GM21737 (cell line): Measurements from ENCODE around the gene CSTPP1.
"Not testable (repeated sequence)": the region's sequence is repeated elsewhere in the genome, so short reads cannot be mapped to it uniquely, and the experiment has no call there.

Source experiments
- ATAC-seq: cut with Tn5 transposase; IDR thresholded peaks from one replicate; pipeline ENCODE4 v1.9.1; 2021; ENCODE audit warnings: mild to moderate bottlenecking, moderate library complexity; ENCODE audit not compliant: unreplicated experiment

CSTPP1 gene

DNA sequence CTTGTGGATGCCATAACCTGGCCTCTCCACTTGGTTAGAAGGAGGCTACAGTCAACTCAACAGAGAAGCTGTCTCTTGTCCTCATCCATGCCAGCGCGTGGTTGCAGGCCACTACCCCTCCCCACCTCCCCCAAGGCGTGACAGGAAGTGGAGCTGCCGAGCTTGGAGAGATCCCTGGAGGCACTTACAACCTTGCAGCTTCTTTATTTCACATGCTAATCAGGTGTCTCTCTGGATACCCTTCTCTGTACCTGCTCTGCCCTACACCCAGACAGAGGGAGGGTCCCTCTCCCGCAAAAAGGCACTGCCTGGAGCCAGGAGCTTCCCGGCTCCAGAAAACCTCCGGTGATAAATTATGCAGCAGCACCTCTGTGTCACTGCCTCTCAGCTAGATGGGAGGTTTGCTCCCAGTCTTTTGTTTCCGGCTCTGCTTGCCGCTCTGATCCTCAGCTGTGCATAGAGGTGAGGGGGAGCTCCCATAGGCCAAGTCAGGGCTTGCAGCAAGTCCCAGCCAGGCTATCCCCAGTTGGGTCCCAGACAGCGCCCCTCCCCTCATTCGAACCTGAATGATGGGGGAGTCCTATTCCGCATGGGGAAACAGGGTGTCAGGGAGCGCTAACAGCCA, 23.9 kb upstream of the CSTPP1 start:
- ATAC-seq, result no peak

DNA sequence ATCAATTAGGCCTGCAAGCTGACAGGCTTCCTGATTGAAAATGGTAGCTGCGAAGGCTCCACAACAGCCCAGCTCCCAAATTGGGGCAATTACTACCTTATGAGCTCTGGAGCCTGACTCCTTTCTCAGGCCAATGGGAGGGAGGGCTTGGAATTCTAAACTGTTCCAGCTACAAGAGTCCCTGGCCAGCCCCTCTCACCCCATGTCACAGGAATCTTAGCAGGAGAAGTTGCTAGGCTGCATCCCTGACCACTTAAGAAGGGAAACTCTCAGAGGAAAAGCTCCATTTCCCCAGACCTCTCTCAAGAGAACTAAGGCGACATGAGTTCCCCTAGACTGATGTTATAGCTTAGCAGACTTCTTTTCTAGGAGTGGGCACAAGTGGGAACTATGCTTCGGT, 23.1 kb upstream of the CSTPP1 start:
- ATAC-seq, result no peak

DNA sequence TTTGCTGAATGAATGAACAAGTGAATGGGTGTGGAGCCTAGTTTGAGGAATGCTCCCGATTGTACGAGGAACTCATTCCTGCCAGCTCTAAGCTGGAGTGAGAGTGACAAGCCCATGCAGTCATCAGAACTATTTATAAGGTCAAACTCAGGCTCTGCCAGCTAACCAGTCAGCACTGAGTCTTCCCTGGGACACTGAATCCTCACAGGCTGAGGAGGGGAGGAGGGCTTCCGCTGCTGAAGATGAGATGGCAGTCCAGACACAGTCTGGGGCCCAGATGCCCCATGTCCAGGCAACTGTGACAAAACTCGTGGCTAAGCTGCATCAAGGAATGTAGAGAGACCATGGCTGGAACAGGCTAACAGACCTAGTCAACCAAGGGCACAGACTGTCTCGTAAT, 22.2 kb upstream of the CSTPP1 start:
- ATAC-seq, result no peak

DNA sequence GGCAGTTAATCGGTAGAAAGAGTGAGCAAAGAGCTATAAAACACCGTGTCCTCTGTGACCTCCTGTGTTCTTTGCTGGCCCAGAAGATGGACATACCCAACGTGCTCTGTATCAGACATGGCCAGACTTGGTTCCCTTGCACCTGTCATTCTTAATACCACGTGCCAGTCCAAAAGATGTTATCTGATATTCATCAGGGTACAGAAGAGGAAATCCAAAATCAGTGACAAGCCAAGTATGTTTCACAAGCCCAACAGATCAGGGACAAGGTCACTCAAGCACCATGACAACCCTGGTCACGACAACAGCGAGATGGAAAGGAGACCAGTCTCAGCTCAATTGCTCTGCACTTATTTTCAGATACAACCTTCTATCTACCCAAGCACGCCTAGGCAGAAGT, 21.7 kb upstream of the CSTPP1 start:
- ATAC-seq, result no peak

DNA sequence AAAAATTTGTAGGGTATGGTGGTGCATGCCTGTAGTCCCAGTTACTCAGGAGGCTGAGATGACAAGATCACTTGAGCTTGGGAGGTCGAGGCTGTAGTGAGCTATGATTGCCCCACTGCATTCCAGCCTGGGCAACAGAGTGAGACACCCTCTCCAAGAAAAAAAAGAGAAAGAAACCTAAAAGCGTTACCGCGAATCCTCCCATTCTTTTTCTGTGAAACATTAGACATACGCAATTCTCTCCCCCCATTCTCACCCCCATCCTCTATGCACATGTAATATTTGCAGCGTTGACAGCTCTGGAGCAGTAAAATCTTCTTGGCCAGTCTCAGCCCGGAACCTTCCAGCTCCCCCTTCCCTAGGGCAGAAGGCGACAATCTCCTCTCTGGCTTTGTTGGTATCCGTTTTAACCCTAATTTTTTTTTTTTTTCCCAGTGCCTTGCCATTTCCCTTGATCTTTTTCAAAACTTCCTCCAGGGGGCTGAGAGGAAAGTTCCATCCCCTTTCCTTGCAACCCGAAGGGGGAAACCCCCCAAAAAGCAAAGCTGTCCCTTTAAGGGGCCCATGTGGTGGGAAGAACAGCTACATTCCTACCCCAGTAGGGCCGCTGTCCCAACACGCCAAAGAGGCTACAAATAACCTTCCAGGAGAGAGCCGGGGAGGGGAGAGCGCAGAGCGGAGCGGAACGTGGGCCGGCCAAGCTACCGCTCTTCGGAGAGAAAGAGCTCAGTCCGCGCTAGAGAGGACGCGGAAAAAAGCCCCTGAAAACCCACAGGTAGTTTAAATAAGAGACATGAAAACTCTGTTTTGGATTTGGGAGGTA, 20.1 kb upstream of the CSTPP1 start:
- no peak for ATAC-seq

DNA sequence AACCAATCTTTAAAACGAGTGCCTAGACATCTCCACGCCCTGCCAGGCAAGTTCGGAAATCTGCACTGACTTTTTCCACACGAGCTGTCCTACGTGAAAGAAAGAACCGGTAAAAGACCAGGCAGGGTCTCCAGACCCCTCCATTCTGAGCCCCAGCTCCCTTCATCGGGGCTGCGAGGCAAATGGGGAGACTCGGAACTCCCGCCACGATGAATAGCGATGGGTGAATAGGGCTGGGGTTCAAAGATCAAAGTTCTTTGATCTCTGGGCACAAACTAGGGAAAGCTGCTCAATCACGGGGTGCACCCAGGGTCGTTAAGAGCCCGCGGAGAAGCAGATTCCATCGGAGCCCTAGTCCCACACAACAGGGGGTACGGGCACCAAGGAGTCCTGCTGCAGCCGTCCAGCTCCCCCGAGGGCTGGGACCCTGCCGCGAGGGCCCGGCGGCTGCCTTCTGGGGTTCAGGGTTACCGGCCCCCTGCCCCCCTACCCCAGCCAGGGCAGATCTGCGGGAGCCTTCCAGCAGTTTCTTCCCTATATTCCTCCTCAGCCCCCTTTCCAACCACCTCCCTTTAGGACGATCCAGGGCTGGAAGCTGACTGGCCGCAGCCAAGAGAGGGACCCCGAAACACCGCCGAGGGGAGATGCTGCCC, 19.3 kb upstream of the CSTPP1 start:
- ATAC-seq, result no peak

DNA sequence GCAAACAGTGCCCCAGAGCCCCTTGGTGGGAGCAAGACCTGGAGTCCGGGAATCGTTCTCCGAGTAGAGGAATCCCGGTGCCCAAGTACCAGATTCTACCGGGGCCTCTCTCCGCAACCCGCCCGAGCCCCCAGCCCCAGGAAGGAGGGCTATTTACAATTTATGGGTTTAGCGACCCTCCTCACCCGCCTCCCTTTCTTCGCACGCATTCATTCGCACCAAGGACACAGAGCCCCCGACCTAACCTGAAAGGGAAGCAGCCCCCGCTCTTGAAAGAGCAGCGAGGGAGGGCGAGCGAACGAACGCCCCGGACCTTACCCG, 18.8 kb upstream of the CSTPP1 start:
- no peak for ATAC-seq

DNA sequence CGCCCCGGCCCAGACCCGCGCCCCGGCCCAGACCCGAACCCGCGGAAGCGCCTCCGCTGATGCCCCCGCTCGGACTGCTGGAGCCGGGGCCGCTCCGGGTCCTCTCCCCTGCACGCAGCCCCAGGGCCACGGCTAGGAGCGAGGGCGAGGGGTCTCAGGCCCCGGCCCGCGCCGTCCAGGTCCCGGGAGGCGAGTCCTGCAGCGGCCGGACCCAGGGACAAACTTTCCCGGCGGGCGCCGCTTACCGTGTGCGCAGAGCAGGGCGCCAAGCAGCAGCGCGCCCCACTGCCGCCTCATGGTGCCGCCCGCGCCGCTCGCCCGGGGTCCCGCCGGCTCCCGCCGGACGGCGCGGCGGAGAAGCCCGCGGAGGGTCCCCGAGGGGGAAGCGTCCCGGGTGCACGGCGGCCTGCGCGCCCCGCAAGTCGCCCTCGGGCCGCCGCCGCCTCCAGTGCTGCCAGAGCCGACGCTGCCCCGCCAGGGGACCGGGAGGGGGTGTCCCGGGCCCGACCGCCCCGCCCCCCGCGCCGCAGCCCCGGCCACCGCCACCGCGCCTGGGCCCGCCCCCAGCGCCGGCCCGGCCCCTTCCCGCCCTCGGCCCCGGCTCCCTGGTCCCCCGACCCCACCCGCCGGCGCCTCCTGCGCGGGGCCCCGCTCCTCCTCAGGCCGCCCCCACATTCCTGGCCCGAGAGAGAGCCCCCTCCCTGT, 18.3 kb upstream of the CSTPP1 start, which contains the start of gene LRP4:
TSS of gene LRP4 (minus strand) at position 468 of the 705 bp plus-strand sequence. CDS start at position 297, 171 bp downstream.
- no peak for ATAC-seq

DNA sequence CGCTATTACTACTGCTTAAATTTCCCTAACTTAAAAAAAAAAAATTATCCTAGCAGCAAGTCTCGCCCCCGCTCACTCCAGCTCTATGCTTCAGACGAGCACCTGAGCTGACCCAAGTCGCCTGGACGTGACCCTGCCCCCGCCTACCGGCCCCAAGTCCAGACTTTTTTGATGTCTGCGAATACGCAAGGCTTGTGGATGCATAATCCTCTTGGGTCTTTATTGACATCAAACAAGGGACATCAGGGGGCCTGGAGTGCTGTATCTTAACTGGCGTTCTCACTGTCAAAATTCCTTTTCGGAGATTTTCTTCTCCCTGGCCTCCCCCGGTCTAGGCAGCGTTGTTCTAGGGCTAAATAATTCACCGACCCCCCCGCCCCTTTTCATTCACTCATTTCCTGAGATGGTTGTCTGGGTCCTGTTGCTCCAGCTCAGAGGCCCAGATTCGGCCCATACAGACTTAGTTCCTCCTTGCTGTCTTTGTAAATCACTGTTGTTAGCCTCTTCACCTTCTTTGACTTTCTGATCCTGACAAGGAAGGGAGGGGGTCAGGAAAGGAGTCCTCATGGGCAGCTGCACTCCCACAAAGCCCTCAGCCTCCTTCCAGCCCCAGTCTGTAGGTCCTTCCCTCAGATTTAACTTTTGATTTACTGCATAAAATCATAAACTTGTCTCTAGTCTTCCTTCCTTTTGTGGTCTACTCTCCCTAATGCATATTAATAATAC, 17.6 kb upstream of the CSTPP1 start:
- no peak for ATAC-seq

DNA sequence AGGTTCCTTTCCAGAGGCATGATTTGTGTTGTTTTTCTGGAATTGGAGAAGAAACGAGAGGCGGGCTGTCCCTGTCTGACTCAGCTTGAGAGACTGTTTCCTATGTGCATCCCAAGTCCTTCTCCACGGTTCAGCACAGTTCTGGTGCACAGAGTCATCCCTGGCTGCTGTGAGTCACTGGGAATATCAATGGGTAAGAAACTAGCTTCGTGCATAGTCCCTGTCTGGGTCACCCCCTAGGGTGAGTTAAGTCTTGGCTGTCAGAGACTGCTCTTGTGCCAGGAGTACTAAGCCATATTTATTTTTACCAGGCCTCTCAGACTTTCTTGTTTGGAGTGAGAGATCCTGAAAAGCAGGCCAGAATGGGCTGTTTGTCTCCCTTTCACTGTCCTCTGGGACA, 15.8 kb upstream of the CSTPP1 start:
- ATAC-seq, result no peak

DNA sequence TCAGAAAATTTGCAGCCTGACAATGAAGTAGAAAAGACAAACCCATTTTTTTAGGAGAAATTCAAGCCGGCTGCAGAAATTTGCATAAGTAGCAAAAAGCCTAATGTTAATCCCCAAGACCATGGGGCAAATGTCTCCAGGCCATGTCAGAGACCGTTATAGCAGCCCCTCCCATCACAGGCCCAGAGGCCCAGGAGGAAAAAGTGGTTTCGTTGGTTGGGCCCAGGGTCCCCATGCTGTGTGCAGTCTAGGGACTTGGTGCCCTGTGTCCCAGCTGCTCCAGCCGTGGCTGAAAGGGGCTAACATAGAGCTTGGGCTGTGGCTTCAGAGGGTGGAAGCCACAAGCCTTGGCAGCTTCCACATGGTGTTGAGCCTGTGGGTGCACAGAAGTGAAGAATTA, 8.6 kb upstream of the CSTPP1 start:
- not testable (repeated sequence) for ATAC-seq

DNA sequence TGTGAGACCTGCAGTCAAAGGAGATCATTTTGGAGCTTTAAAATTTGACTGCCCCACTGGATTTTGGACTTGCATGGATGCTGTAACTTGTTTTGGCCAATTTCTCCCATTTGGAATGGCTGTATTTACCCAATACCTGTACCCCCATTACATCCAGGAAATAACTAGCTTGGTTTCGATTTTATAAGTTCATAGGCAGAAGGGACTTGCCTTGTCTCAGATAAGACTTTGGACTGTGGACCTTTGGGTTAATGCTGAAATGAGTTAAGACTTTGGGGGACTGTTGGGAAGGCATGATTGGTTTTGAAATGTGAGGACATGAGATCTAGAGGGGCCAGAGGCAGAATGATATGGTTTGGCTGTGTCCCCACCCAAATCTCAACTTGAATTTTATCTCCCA, 7.9 kb upstream of the CSTPP1 start:
- not testable (repeated sequence) for ATAC-seq

DNA sequence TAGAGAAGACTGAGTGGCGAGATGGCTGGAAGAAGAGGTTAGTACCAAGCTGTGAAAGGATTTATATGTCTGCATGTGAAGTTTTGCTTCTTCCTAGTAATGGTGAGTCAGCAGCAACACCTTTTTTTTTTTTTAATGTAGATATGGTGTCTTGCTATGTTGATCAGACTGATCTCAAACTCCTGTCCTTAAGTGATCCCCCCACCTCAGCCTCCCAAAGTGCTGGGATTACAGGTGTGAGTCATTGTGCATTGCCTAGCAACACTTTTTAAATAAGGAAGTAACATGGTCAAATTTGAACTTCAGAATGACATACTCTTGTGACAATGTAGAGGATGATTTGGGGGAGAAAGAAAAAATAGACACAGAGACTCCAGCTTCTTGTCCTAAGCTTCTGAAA, 6.5 kb upstream of the CSTPP1 start:
- no peak for ATAC-seq

DNA sequence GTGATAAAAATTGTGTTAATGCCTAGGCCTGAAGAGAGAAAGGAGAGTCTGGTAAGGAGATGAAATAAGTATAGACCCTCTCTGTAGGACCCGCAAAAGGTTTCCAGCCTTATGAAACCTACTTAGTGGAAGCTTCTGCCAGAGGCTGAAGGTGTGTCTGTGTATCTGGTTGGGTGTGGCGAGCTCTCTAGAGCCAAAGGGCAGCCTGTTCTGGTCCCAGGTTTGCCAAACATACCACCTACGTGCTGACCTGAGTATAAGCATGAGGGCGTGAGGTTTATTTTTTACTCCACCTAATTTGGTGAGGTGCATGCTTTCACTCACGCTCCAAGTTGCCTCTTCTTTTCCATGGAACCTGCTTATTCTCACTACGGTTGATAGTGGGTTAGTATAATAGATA, 5.6 kb downstream of the CSTPP1 start:
- no peak for ATAC-seq

DNA sequence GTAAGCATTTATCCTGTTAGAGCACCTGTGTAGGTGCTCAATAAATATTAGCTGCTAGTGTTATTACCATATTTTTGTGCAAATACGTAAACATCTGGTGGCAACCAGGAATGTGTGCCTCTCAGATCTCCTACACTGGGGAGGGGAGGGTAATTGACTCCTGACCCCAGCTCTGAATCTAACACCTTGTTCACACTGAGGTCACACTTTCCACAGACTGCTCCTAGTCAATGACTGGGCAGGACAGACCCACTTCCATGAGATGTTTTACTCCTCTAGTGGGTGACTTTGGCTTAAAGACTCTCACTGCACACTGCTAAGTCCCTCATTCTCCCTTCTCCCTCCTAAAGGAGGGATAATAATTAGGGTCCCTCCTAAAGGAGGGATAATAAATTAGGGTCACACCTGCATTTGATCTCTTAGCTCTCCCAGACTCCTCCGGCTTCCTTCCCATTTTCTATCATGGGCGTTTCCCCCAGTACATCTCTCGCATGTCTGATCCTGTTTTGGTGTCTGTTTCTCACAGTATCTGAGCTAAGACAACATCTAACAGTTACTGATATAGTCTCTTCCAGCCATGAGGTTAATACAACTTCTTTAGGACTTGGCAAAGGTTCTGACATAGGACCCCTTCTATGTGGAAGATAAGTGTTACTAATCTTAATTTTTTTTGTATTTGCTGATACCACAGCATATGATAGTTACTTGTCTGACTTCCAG, 8.0 kb downstream of the CSTPP1 start:
- ATAC-seq, result no peak

DNA sequence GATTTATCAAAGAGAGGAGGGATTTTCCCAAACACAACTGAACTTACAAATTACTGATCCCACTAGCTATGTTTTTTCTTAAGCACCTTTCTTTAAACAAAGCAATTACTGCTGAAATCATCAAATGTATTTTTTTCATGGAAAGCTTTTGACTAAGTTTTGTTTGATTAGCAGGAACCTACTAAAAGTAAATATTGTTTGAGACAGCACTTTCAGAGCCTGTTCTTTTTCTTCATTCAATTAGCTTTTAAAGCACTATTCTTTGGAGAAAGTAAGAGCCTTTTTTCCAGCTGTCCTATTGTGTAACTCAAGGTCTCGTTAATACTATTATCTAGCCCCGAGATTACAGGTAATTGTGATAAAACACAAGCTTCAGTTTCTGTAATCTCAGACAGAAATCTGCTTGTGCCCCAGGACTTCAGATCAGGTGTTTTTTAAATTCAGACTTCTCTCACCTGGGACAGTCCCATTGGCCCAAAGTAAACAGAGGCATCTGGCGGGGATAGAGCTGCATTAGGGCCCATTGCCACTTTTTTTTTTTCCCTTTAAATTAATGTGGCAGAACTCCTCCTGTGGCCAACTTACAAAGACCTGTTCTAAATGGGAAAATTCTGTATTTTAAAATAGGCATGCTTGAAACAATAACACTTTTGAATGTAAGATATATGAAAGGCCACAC, 11.0 kb downstream of the CSTPP1 start:
- ATAC-seq, result no peak

DNA sequence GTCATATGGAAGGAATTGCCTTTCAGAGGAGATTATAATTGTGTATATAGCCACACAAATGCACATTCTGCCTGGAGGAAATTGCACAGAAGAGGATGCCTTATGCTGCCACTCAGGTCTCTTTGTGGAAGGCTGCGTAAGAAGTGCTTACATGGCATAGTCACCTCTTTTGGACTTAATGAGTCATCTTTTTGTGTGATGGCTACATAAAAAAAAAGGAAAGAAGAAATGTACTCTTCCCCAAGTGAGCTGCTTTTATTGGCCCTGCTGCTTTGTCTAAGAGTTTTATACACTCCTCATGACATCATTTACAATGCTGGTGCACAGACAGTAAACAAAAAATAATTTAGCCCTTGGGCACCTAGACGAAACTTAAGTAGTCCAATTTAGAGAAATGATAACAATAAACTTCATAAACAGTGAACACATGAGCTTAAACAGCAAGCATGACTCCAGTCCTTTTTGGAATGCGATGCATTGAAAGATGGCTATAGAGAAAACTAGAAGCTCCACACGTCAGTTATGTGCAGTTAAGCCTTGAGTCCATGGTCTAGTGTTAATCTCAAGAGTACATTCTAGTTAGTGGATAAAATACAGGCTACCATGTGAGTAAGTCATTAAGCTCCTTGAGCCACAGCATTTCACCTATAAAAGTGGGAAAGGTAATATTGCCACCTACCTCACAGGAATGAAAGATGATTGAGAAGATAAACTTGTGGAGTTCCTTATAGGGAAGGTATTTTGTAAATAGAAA, 12.0 kb downstream of the CSTPP1 start:
- no peak for ATAC-seq

DNA sequence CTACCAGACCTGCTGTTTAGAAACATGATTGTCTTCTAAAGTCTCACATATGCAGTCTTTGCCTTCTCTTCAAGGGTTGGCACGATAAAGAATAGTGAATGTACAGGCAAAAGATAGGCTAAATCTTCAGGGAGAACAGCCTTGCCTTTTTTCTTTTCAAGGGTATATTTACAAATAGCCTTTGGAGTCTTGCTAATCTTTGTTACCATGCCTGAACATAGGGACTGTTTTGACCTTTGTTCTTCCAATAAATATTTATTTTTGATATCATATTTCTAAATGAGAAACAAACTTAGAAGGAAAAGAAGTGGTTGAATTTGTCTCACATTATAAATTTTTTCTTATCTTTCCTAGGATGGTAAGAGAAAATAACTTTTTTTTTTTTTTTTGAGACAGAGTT, 12.7 kb downstream of the CSTPP1 start:
- no peak for ATAC-seq

DNA sequence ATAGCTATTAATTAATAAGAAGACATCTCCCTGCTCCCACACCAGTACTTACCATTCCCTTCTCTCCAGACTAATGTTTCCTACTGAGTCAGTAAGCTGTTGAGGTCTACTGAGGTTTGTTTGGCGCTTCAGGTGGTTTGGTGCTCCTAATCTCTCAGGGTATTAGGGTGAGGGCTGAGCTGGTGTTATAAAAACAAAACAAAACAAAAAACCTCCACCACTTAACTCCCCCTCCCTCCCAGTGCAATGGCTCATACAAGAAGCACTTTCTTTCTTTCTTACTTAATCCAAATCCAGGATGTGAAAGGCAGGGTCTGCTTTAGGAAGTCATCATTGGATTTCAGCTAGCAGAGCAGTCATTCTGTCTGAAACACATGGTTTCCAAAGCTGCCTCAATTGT, 15.3 kb downstream of the CSTPP1 start:
- no peak for ATAC-seq
